ENCODE data around the gene CSRP1.

CSRP1 gene

GRCh38 chr1:201513498-201514243, 6.7 kb upstream of the CSRP1 start:
- no peak for DNase-seq

DNA sequence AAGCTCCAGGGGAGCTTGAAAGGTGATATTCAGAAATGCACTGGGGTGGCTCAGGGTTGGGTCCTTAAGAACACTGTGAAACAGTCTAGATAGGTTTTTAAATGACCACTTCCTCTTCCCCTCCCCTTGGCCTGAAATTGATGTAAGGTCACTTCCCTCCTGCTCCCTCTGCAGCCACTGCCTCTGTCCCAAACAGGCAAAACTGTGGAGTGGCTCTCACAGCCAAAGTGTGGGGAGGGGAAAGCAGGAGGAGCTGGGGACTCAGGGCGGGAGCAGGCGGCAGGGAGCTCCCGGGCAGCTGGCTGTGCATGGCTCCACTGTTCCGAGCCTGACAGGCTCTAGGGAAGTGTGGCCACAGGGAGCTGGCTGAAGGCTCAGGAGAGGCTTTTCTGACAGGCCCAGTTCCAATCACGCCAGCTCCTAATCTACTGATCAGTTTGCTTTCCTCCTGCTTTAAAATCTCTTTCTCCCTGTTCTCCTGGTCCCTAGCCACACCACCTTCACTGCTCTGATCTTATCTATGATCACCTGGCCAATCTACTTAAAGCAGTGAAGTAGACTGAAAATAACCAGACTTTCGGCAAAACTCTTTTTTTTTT, 5.1 kb upstream of the CSRP1 start:
- DNase-seq, result no peak

DNA sequence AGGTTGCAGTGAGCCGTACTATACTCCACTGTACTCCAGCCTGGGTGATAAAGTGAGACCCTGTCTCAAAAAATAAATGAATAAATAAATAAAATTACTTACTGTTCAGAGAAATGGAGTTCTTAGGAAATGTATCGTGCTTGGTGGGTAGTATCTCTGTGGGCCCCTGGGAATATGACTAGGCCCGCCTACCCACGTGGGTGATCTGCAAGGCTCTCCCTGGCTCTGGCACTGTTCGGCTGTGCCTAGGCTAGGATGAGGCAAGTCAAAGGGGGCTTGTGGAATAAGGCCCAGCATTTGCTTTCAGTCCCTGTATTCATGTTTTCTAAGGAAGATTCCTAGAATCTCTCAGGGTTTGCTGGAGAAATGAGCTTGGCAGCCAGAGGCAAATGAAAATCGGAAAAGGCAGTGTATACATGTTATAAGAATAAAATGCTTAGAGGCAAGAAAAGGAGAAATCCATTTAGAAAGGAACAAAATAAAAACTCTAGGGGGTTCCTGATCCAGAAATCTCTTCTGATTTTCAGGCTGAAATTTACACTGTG, 4.5 kb upstream of the CSRP1 start:
- no peak for DNase-seq

DNA sequence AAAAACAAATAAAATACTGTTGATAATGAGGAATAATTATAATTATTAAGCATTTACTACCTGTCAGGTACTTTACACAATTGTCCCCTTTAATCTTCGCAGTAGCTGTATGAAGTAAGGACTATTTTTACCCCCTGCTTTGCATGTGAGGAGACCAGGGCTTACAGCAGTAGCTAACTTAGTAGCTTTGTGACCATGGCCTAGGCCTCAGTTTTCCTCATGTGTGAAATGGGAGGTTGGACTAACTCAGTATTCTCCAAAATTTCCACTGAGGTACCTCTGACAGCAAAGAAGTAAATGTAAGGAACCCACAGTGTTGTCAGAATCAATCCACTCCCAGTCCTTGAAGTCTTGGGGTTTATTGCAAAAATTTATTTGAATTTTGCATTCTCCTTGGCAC, 3.8 kb upstream of the CSRP1 start:
- no peak for DNase-seq

GRCh38 chr1:201509601-201510374, 2.9 kb upstream of the CSRP1 start:
- DNase-seq, result no peak

- DNase-seq, result no peak
Observed at GRCh38 chr1:201508809-201509208, 1.9 kb upstream of the CSRP1 start.

DNA sequence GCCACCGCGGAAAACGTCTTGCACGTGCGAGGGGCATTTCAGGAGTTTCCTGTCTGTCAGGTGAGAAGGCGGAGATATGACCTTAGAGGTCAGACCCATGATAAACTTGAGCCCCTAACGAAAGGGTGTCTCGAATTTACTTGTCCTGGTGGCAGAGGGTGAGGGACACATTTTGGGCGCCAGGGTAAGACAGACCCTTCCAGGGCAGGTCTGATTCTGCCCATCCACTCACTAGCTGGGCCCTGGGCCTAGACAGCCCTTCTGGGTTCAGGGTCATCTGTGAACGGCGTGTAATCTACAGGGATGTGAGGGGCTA, 395 bp upstream of the CSRP1 start:
- DNase-seq, result no peak

DNA sequence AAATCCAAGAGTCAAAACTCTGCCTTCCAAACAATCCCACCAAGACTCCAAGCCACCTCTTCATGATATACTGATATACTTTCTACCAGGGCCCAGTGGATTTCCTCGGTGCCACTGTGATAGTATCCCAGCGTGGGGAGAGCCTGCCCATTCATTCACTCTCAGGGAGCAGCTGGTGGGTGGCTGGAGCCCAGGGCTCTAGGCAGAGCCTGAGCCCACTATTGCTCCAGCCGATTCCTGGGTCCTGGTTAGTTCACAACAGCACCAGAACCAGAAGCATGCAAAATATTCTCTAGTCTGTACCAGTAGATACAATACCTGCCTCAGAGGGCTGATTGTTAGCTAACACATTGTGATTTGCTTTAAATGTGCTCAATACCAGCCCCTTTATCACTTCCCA, 831 bp downstream of the CSRP1 start:
- no peak for DNase-seq

DNA sequence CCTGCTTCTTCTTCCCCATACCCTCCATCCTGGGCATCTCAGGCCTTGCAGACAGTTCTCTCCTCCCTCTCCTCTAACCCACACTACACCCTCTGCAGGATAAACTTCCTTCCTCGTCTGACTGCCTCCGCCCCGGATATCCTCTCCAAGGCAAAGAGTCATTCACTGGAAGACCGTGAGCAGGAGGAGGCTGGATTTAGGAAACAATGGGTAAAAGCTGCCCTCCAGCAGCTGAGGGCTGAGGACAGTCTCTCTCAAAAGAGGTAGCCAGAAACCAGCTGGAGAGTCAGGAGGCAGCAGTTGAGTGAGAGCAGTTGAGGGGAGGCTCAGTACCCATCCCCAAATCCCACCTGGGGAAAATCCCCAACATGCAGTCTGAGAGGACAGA, 1.4 kb downstream of the CSRP1 start:
- peak; percentile 64 for DNase-seq

- no peak for DNase-seq
Observed at GRCh38 chr1:201504799-201505502, 2.0 kb downstream of the CSRP1 start.

DNA sequence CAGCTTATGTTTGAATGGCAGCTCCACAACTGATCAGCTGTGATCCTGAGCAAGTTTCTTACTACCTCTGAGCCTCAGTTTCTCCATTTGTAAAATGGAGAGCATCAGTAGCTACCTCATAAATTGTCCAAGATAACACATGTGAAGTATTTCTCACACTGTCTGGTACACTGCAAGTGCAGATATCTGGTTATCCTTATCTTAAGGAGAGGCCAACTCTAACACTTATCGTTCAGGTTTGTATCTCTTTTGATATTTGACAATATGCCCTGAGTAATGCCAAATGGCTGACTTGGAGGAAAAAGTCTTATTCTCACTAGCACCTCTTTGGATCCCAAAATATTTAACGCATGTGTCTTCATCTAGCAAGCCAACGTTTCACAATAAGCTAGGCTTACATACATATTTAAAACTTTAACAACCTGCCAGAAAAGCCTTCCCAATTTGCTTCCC, 2.7 kb downstream of the CSRP1 start:
- DNase-seq, result no peak

DNA sequence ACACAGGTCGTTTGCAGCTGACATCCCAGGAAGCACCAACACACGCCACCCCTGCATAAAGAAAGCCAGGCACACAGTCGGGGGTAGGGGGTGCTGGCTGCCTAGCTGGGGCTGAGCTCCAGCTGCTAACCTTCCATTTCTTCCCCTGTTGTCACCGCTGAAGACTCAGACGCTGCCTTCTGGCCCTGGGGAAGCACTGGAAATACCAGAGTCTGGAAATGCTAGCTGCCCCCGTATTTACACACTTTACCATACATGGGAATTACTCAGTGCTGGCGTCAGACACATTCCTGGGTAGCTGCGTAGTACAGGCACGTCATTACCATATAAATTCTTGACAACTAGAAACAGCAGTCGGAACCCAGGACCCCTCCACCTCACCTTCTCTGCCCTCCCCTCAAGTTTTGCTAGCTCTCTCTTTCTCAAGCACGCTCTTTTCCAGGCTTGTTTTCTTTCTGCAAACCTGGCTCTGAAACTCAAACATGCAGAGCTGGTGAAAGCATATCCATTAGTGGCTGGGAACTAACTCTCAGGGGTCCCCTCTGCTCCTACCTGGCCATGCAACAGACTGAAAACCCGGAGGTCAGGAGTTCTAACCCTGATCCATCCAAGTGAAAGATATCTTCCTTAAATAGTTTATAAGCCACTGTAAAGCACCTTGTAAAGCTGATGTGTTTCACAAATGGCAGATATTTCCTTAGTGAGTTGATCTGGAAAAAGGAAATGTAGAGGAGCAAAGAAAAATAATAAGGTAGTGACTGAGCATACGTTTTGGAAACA, 3.3 kb downstream of the CSRP1 start:
- peak; percentile 65 for DNase-seq

- no peak for DNase-seq
Observed at GRCh38 chr1:201502511-201502857, 4.4 kb downstream of the CSRP1 start.

GRCh38 chr1:201501812-201502510, 5.0 kb downstream of the CSRP1 start:
- DNase-seq, result no peak

GRCh38 chr1:201501144-201501543, 5.8 kb downstream of the CSRP1 start:
- no peak for DNase-seq

DNA sequence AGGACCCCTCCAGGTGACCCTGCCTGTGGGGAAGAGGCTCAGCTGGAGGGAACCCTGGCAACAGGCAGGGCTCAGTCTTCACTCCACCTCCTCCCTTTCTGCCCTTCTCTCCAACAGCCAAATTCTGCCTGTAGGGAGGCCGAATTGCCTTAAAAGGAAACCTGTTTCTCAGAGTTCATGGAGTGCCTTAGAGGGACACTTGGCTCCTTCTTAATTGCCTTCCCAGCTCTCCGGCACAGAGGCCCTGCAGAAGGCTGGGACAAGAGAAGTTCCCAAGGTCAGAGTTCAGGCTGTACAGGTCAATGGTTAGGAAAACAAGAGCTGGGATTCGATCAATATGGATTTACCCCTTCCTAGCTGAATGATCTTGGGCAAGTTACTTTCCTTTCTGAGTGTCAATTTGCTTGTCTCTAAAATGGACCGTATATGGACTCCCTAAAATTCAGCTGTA, 6.2 kb downstream of the CSRP1 start:
- no peak for DNase-seq

- DNase-seq, result no peak
Observed at GRCh38 chr1:201499795-201500669, 6.9 kb downstream of the CSRP1 start.

DNA sequence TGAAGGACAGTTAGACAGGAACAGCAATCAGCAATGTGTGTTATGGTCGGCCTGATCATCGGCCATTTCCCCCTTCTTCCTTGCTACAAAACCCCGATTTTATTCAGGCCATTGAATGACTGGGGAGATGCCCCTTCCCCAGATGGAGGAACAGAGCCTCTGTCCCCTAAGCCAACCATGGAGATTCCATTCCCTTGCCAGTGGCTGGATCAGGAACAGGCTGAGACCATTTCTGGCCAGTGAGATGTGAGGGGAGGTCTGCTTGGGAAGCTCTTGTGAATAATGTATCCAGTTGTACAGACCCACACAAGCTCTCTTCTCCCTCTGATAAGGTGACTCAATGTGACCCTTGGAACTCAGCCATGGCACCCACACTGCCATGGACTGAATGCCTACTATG, 7.7 kb downstream of the CSRP1 start:
- no peak for DNase-seq

DNA sequence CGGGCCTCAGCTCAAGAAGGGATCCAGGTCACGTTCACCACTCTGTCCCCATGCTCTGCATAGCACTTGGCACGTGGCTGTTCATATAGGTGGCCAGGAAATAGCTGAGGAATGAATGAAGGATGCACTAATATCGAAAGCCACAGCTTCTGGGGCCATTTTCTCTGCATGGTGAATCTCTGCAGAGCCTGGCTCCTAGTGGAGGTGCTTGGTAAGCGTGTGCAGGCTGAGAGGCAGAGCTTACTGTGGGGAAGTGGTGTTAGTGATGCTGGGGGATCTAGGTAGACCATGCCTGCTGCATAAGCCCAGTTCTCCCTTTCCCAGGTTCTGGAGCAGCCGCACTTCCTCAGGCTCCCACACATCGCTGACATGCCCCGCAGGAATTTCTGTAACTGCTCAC, 8.3 kb downstream of the CSRP1 start:
- no peak for DNase-seq

- no peak for DNase-seq
Observed at GRCh38 chr1:201497935-201498509, 8.9 kb downstream of the CSRP1 start.
